ENCODE measurements around the gene AMER1. TPM values are rescaled to one million over a fixed set of nuclear protein-coding genes. Genes with fewer than 3 reads are reported as not detected.

AMER1 gene
- total and polyA plus RNA-seq, 2 of the 4 experiments (the other 2 are of a cell fraction) = 1.3 to 2.2 TPM

- no peak overlapping the region for H3K27ac ChIP-seq (ENCODE audit: insufficient read depth, low read length)
- H3K36me3 ChIP-seq (ENCODE audit: control insufficient read depth, insufficient read depth, low read length) = no peaks in the 10 kb centered on the region
- H3K14ac ChIP-seq (replicated peaks; ENCODE audit: low read depth, low read length) = no peak overlapping the region; the same call in 1 of the 2 replicates
- H3K4ac ChIP-seq (ENCODE audit: low read depth, low read length) = no peak overlapping the region
- H2AK9ac ChIP-seq (replicated peaks; ENCODE audit: low read depth, low read length, poor library complexity) = no peak overlapping the region
- H3K9ac ChIP-seq (ENCODE audit: low read depth, low read length) = no peak overlapping the region
- intact Hi-C loops (cut with micrococcal nuclease) = no loop called here
- no peak overlapping the region for H2AFZ ChIP-seq (replicated peaks; ENCODE audit: low read length, poor library complexity)
- no peaks in the 10 kb centered on the region; the same call in 1 of the 2 replicates for H3K27me3 ChIP-seq (ENCODE audit: control insufficient read depth, insufficient read depth, low read length)
- no peak overlapping the region for H2BK20ac ChIP-seq (ENCODE audit: low read depth, low read length)
- no TSS peak for BruUV-seq (replicated peaks)
- no peak overlapping the region for H2AK5ac ChIP-seq (ENCODE audit: low read depth, low read length)
- H3K9me3 ChIP-seq (ENCODE audit: control insufficient read depth, insufficient read depth, low read length) = no peaks in the 10 kb centered on the region
- H3K79me1 ChIP-seq (ENCODE audit: low read depth in 1 of 2, low read length in 2 of 2) = peaks cover 4 to 12% of the 10 kb centered on the region in 2 experiments; a peak in 3 of 4 replicates
- H3K18ac ChIP-seq (ENCODE audit: low read depth, low read length) = no peak overlapping the region
- H3K56ac ChIP-seq (ENCODE audit: extremely low read depth, insufficient read depth, low read length) = no peak overlapping the region
- TF ChIP-seq RCOR1 (IDR thresholded peaks at IDR 0.05; ENCODE audit: insufficient replicate concordance, low read length) (no peak), SMC3 (IDR thresholded peaks at IDR 0.05; ENCODE audit: low read depth, low read length) (no peak), CHD1 (IDR thresholded peaks at IDR 0.05; ENCODE audit: low read depth, low read length) (no peak), MXI1 (IDR thresholded peaks at IDR 0.05; ENCODE audit: borderline replicate concordance, low read depth, low read length) (no peak), CTCF (conservative IDR thresholded peaks at IDR 0.05; ENCODE audit: low read depth, low read length) (no peak)
- H3K4me3 ChIP-seq (ENCODE audit: insufficient read depth, low read depth, low read length) = no peak overlapping the region
- no peak overlapping the region for H2BK15ac ChIP-seq (ENCODE audit: low read depth, low read length)
- no peak overlapping the region for H2BK5ac ChIP-seq (ENCODE audit: low read depth, low read length, poor library complexity, severe bottlenecking)
- no peak overlapping the region for H2BK120ac ChIP-seq (ENCODE audit: low read depth, low read length)
- no peak overlapping the region for H3K4me2 ChIP-seq (ENCODE audit: low read depth, low read length)
- in situ Hi-C loops (cut with MboI; ENCODE audit: low sequenced_read_pairs) = loop anchor here (10.0 kb wide), 1 partner anchor 448 kb away; a partner anchor contains a TSS
- WGBS, 2 experiments (ENCODE audit: extremely low coverage in 2 of 2, insufficient read length in 1 of 2) = 72% methylated on average over 2 of the region's 2 CpGs; no CpG with 5 or more reads in 1 of the 2 experiments
- POLR2A ChIA-PET (ENCODE audit: unreplicated experiment) = no interaction called here
- H3K23ac ChIP-seq (ENCODE audit: low read depth, low read length) = no peak overlapping the region
- DNase-seq (peak; percentile 16), ATAC-seq (ENCODE audit: low read depth) (no peak)
- 0 out of 2 replicates have a peak, but pooled peaks cover 4% of the 10 kb centered on the region for H3K9me1 ChIP-seq (ENCODE audit: insufficient read depth, low read length)
- H4K5ac ChIP-seq (ENCODE audit: low read depth, low read length) = no peak overlapping the region
- CTCF ChIA-PET = no interaction called here
- H3K4me1 ChIP-seq (ENCODE audit: control insufficient read depth, insufficient read depth, low read length) = peaks cover 8% of the 10 kb centered on the region
- peaks cover 3% of the 10 kb centered on the region; the same call in 1 of the 2 replicates for H4K20me1 ChIP-seq (ENCODE audit: insufficient read depth, low read length)
- H4K91ac ChIP-seq (ENCODE audit: insufficient read depth, low read depth, low read length) = no peak overlapping the region
- H4K8ac ChIP-seq (ENCODE audit: low read depth in 2 of 2, low read length in 2 of 2) = no peak overlapping the region
- dilution Hi-C loops (cut with HindIII; ENCODE audit: low sequenced_read_pairs, unreplicated experiment) = no loop called here
These were observed 2.6 kb downstream of the AMER1 start for GRCh38 chrX:64202808-64203325.

Data from IMR-90 (cell line).